Osteocyte (in vitro differentiated cells): Measurements from ENCODE around the gene UBE3D. TPM values are rescaled to one million over a fixed set of nuclear protein-coding genes. Genes with fewer than 3 reads are reported as not detected.
"Not testable (repeated sequence)": the region's sequence is repeated elsewhere in the genome, so short reads cannot be mapped to it uniquely, and the experiment has no call there.

Experiments used
- DNase-seq: peaks from one replicate; pipeline ENCODE4 v3.0.0; 2021; ENCODE audit warnings: mixed read lengths; ENCODE audit not compliant: unreplicated experiment; ENCODE audit errors: extremely low spot score
- H3K27ac Mint-ChIP-seq: one replicate; pipeline ENCODE4 v1.8.0; 2021; ENCODE audit warnings: mild to moderate bottlenecking, mixed read lengths; ENCODE audit not compliant: unreplicated experiment
- H3K27me3 Mint-ChIP-seq: one replicate; pipeline ENCODE4 v1.8.0; 2021; ENCODE audit warnings: mixed read lengths; ENCODE audit not compliant: unreplicated experiment
- H3K36me3 Mint-ChIP-seq: one replicate; pipeline ENCODE4 v1.8.0; 2021; ENCODE audit warnings: mixed read lengths; ENCODE audit not compliant: unreplicated experiment
- H3K4me1 Mint-ChIP-seq: one replicate; pipeline ENCODE4 v1.8.0; 2021; ENCODE audit warnings: mixed read lengths; ENCODE audit not compliant: unreplicated experiment
- H3K4me3 Mint-ChIP-seq: one replicate; pipeline ENCODE4 v1.8.0; 2021; ENCODE audit warnings: mild to moderate bottlenecking, moderate library complexity, mixed read lengths; ENCODE audit not compliant: unreplicated experiment
- H3K9me3 Mint-ChIP-seq: one replicate; pipeline ENCODE4 v1.8.0; 2021; ENCODE audit warnings: mixed read lengths; ENCODE audit not compliant: unreplicated experiment
- CTCF ChIP-seq: fragments of 200-600 bp; sonication (generic); IDR thresholded peaks from 2 replicates; pipeline ENCODE4 v1.5.0; 2021; ENCODE audit warnings: antibody characterized with exemption, mild to moderate bottlenecking, moderate library complexity
- total RNA-seq: library from RNA; stranded (reverse); gene quantifications from 2 replicates; pipeline ENCODE4 v1.2.1, GENCODE V29; 2021

UBE3D gene
- total RNA-seq, 1 donor from 2014 or later: 4.8 TPM

GRCh38 chr6:82863781-82864180 lies 201.9 kb downstream of the UBE3D start:
- no peak overlapping the region for H3K27ac Mint-ChIP-seq
- no peak for TF ChIP-seq CTCF
- no peak for DNase-seq
- no peaks in the 10 kb centered on the region for H3K36me3 Mint-ChIP-seq
- H3K27me3 Mint-ChIP-seq: no peaks in the 10 kb centered on the region
- H3K4me3 Mint-ChIP-seq: no peak overlapping the region
- H3K9me3 Mint-ChIP-seq: peaks cover 10% of the 10 kb centered on the region
- H3K4me1 Mint-ChIP-seq: peaks cover 50% of the 10 kb centered on the region

- Mint-ChIP-seq H3K9me3 (peaks cover 10% of the 10 kb centered on the region), H3K27ac (peak overlapping the region; percentile 1), H3K4me1 (peaks cover 45% of the 10 kb centered on the region), H3K36me3 (no peaks in the 10 kb centered on the region), H3K27me3 (no peaks in the 10 kb centered on the region), H3K4me3 (no peak overlapping the region)
- DNase-seq: no peak
- no peak for TF ChIP-seq CTCF
These were observed 203.1 kb downstream of the UBE3D start for GRCh38 chr6:82862543-82862942.

- no peak for DNase-seq
These were observed 204.5 kb downstream of the UBE3D start for GRCh38 chr6:82861121-82861520.

GRCh38 chr6:82856077-82856476 lies 209.6 kb downstream of the UBE3D start:
- H3K36me3 Mint-ChIP-seq, H3K27ac Mint-ChIP-seq, H3K27me3 Mint-ChIP-seq, DNase-seq, H3K4me1 Mint-ChIP-seq, H3K4me3 Mint-ChIP-seq: not testable (repeated sequence)
- peaks cover 22% of the 10 kb centered on the region for H3K9me3 Mint-ChIP-seq

More at GRCh38 chr6:82861121-82861520, 204.5 kb downstream of the UBE3D start:
- H3K4me1 Mint-ChIP-seq: peaks cover 33% of the 10 kb centered on the region
- no peak overlapping the region for H3K4me3 Mint-ChIP-seq
- no peaks in the 10 kb centered on the region for H3K36me3 Mint-ChIP-seq
- no peak overlapping the region for H3K27ac Mint-ChIP-seq
- H3K27me3 Mint-ChIP-seq: no peaks in the 10 kb centered on the region
- no peak for TF ChIP-seq CTCF
- peaks cover 10% of the 10 kb centered on the region for H3K9me3 Mint-ChIP-seq

GRCh38 chr6:82852904-82853303 lies 212.7 kb downstream of the UBE3D start:
- not testable (repeated sequence) for H3K36me3 Mint-ChIP-seq, DNase-seq, H3K4me1 Mint-ChIP-seq, H3K27ac Mint-ChIP-seq, H3K4me3 Mint-ChIP-seq
- peaks cover 30% of the 10 kb centered on the region for H3K9me3 Mint-ChIP-seq
- H3K27me3 Mint-ChIP-seq: peaks cover 16% of the 10 kb centered on the region

- no peak for DNase-seq
- Mint-ChIP-seq H3K4me1 (peaks cover 16% of the 10 kb centered on the region), H3K27me3 (peaks cover 27% of the 10 kb centered on the region), H3K36me3 (no peaks in the 10 kb centered on the region), H3K27ac (no peak overlapping the region), H3K9me3 (no peaks in the 10 kb centered on the region), H3K4me3 (no peak overlapping the region)
- TF ChIP-seq CTCF: no peak
These were observed 222.3 kb downstream of the UBE3D start for GRCh38 chr6:82843291-82843885.
